OCI-LY3 (cell line): ENCODE data around the gene ARHGEF10L.

Source experiments
- H2AFZ ChIP-seq: fragments of 200-600, 300-600 bp; shearing (Covaris generic); 2 replicates; pipeline ENCODE4 v1.6.0; 2014; ENCODE audit warnings: antibody characterized with exemption, low read depth, low read length
- H3K27ac ChIP-seq: fragments of 200-600, 300-600 bp; sonication (generic); 2 replicates; pipeline ENCODE4 v1.5.1; 2014; ENCODE audit warnings: mild to moderate bottlenecking, low read length, moderate library complexity, mixed read lengths
- H3K27me3 ChIP-seq: fragments of 200-600, 300-600 bp; sonication (generic); 2 replicates; pipeline ENCODE4 v1.6.1; 2014; ENCODE audit warnings: low read depth, low read length, mixed read lengths
- H3K36me3 ChIP-seq: fragments of 200-600, 300-600 bp; sonication (generic); replicated peaks from 2 replicates; pipeline ENCODE3; 2014; ENCODE audit warnings: low read depth, low read length, mixed read lengths
- H3K4me1 ChIP-seq: fragments of 300-600, 200-600 bp; sonication (generic); 2 replicates; pipeline ENCODE4 v1.6.1; 2014; ENCODE audit warnings: low read length, mixed read lengths
- H3K4me2 ChIP-seq: fragments of 200-600, 300-600 bp; sonication (generic); 2 replicates; pipeline ENCODE4 v1.6.1; 2014; ENCODE audit warnings: low read length, mixed read lengths
- H3K4me3 ChIP-seq: fragments of 300-600, 200-600 bp; sonication (generic); 2 replicates; pipeline ENCODE4 v1.5.1; 2014; ENCODE audit warnings: antibody characterized with exemption, mild to moderate bottlenecking, low read length, moderate library complexity
- H3K79me2 ChIP-seq: fragments of 300-600, 200-600 bp; shearing (Covaris generic); 2 replicates; pipeline ENCODE4 v1.6.1; 2014; ENCODE audit warnings: mild to moderate bottlenecking, low read length, mixed read lengths
- H3K9ac ChIP-seq: fragments of 300-600, 200-600 bp; shearing (Covaris generic); 2 replicates; pipeline ENCODE4 v1.6.0; 2014; ENCODE audit warnings: mild to moderate bottlenecking, low read length, moderate library complexity
- H3K9me3 ChIP-seq: fragments of 200-600, 300-600 bp; shearing (Covaris generic); 2 replicates; pipeline ENCODE4 v1.6.1; 2014; ENCODE audit warnings: low read length, mixed read lengths; ENCODE audit not compliant: insufficient read depth
- H4K20me1 ChIP-seq: fragments of 200-600, 300-600 bp; sonication (generic); 2 replicates; pipeline ENCODE4 v1.6.1; 2016; ENCODE audit warnings: low read length, mixed read lengths; ENCODE audit not compliant: insufficient read depth
- CTCF ChIP-seq: fragments of 200-600, 300-600 bp; sonication (generic); IDR thresholded peaks from 2 replicates; pipeline ENCODE4 v1.5.1; 2014; ENCODE audit warnings: antibody characterized with exemption, low read length, low read depth
- EZH2phosphoT487 ChIP-seq: fragments of 200-600 bp; shearing (Covaris generic); IDR thresholded peaks from 2 replicates; pipeline ENCODE4 v1.6.1; 2018; ENCODE audit warnings: antibody characterized with exemption, mixed run types, low read depth

Gene ARHGEF10L

DNA sequence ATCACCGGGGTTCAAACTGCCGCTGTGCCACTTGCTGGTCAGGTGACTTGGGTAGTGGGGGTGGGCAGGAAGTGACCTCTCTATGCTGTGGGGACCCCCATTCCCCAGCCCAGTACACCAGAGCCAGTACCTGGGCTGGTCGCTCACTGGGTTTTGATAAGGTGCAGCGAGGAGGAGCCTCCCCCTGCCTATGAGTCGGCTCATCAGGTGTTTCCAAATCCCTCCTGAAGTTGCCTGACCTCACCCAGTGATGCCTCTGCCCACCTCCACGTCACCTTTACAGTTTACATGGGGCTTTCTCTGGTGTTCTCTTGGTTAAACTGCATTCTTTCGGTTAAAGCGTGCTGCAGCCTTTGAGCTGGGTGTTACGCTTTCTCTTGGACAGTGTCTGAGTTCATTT is 58.2 kb downstream of the ARHGEF10L start:
- Histone ChIP-seq H3K36me3 (no peaks in the 10 kb centered on the region), H2AFZ (no peak overlapping the region), H3K27me3 (no peaks in the 10 kb centered on the region), H3K27ac (no peak overlapping the region), H3K4me3 (no peak overlapping the region), H3K9ac (no peak overlapping the region), H3K4me1 (no peaks in the 10 kb centered on the region), H3K9me3 (no peaks in the 10 kb centered on the region), H3K79me2 (no peaks in the 10 kb centered on the region), H4K20me1 (no peaks in the 10 kb centered on the region), H3K4me2 (no peak overlapping the region)
- TF ChIP-seq EZH2phosphoT487 (no peak), CTCF (no peak)

DNA sequence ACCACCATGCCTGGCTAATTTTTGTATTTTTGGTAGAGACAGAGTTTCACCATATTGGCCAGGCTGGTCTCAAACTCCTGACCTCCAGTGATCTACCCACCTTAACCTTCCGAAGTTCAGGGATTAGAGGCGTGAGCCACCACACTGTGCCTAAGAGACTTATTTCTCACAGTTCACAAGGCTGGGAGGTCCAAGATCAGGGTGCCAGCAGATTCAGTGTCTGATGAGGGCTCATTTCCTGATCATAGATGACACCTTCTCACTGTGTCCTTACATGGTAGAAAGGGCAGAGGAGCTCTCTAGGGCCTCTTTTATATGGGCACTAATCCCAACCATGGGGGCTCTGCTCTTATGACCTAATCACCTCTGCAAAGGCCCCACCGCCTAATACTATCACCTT is 58.8 kb downstream of the ARHGEF10L start:
- Histone ChIP-seq H3K4me1 (no peaks in the 10 kb centered on the region), H3K9ac (no peak overlapping the region), H2AFZ (no peak overlapping the region), H3K9me3 (no peaks in the 10 kb centered on the region), H3K27ac (no peak overlapping the region), H3K4me3 (no peak overlapping the region), H3K27me3 (no peaks in the 10 kb centered on the region), H4K20me1 (no peaks in the 10 kb centered on the region), H3K36me3 (no peaks in the 10 kb centered on the region), H3K4me2 (no peak overlapping the region), H3K79me2 (no peaks in the 10 kb centered on the region)
- no peak for TF ChIP-seq CTCF
- TF ChIP-seq EZH2phosphoT487, result no peak

DNA sequence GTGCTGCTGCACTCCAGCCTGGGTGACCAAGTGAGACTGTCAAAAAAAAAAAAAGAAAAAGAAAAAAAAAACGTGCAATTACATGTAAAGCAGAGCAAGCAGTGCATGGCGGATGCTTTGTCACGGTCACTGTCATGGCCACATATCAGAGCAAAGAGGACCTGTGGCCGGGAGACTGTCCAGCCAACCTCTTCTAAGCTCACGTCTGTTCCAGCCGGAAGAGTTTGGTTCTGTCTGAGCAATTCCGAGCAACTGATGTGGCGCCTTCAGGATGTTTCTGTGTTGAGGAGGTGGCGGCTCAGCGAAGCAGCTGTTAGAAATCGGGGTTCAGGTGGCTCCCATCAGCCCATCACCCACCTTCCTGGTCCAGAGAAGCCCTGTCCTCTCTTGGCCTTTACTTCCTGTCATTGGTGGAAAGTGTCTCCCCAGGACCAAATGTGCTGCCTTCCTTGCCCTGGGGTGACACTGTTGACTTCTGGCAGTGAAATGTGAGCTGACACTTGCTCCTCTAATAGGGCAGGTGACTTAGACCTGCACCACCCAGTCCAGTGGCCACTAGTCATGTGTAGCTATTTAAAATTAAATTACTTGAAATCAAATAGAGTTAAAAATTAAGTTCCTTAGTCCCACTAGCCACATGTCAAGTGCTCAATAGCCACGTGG is 59.9 kb downstream of the ARHGEF10L start:
- Histone ChIP-seq H3K79me2 (no peaks in the 10 kb centered on the region), H3K36me3 (no peaks in the 10 kb centered on the region), H2AFZ (no peak overlapping the region), H3K27ac (no peak overlapping the region), H3K27me3 (no peaks in the 10 kb centered on the region), H4K20me1 (no peaks in the 10 kb centered on the region), H3K9me3 (no peaks in the 10 kb centered on the region), H3K4me2 (no peak overlapping the region), H3K4me3 (no peak overlapping the region), H3K9ac (no peak overlapping the region), H3K4me1 (no peaks in the 10 kb centered on the region)
- TF ChIP-seq CTCF, result no peak
- no peak for TF ChIP-seq EZH2phosphoT487

DNA sequence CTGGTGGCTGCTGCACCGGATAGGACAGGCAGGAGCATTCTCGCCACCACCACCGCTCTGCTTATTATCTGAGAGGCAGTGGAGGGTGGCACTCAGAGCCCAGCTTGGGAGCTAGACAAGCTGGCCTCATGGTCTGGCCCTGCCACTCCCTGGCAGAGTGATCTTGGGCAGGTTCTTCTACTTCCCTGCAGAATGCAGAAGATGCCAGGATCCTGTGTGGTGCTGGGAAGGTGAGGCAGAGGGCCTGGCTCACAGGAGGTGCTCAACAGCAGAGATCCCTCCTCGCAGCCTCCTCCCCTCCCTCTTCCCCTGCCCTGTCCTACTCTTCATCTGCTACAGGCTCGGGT is 60.4 kb downstream of the ARHGEF10L start:
- Histone ChIP-seq H3K9me3 (no peaks in the 10 kb centered on the region), H3K27ac (no peak overlapping the region), H3K4me3 (no peak overlapping the region), H3K36me3 (no peaks in the 10 kb centered on the region), H3K27me3 (no peaks in the 10 kb centered on the region), H3K4me1 (no peaks in the 10 kb centered on the region), H3K9ac (no peak overlapping the region), H3K4me2 (no peak overlapping the region), H3K79me2 (no peaks in the 10 kb centered on the region), H4K20me1 (no peaks in the 10 kb centered on the region), H2AFZ (no peak overlapping the region)
- TF ChIP-seq CTCF, result no peak
